GM11168 (cell line): ENCODE data around the gene TUB.

ENCODE experiments used
- in situ Hi-C: fragments of 300-500 bp; cut with MboI; formaldehyde crosslinking; loops from one replicate; pipeline ENCODE4 v1.12.0; 2022; ENCODE audit warnings: low sequenced_read_pairs; ENCODE audit not compliant: unreplicated experiment

The TUB gene, protein sequence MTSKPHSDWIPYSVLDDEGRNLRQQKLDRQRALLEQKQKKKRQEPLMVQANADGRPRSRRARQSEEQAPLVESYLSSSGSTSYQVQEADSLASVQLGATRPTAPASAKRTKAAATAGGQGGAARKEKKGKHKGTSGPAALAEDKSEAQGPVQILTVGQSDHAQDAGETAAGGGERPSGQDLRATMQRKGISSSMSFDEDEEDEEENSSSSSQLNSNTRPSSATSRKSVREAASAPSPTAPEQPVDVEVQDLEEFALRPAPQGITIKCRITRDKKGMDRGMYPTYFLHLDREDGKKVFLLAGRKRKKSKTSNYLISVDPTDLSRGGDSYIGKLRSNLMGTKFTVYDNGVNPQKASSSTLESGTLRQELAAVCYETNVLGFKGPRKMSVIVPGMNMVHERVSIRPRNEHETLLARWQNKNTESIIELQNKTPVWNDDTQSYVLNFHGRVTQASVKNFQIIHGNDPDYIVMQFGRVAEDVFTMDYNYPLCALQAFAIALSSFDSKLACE

GRCh38 chr11:8080674-8081590, at the start of gene TUB:
TSS of gene TUB (plus strand) at chr11:8081211. CDS start at chr11:8081511, 300 bp downstream.
- in situ Hi-C loops: loop anchor here (10.0 kb wide), 1 partner anchor 66 kb away; no protein-coding TSS in a partner anchor

GRCh38 chr11:8031248-8032115, 49.5 kb upstream of the TUB start:
- in situ Hi-C loops: no loop called here

- in situ Hi-C loops: no loop called here
Measured at GRCh38 chr11:8032122-8032521, 48.9 kb upstream of the TUB start.

DNA sequence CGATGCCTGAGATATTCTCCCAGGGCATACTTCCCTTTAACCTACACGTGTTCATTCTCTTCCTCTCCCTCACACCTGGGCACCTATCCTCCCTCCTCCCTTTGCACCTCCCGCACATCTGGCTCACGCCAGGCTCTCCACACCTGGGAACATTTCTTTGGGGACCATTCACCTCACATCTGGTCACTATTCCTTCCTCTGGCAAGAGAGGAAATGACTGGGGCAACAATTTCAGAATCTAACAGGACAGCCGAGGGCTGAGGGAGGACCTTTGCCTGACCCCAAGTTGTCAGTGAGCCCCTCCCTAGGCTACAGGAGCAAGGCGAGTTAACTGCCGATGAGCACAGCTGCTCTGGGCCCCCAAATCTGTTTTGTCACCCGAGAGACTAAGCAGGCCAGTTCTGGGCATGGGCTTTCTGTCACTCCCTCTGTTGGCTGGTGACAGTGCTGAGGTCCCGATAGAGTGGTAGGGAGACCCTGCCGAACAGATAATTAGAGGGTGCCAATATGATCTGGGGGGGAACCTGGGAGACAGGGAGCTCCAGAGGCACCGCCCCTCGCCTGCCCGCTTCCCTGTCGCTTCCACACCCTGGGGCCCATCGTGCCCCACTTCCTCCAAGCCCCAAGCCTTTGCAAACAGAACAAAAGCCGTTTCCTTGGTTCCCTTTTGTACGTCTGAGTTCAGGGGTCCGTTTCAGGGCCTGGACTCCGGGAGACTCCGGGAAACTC, 48.3 kb upstream of the TUB start:
- in situ Hi-C loops: no loop called here

DNA sequence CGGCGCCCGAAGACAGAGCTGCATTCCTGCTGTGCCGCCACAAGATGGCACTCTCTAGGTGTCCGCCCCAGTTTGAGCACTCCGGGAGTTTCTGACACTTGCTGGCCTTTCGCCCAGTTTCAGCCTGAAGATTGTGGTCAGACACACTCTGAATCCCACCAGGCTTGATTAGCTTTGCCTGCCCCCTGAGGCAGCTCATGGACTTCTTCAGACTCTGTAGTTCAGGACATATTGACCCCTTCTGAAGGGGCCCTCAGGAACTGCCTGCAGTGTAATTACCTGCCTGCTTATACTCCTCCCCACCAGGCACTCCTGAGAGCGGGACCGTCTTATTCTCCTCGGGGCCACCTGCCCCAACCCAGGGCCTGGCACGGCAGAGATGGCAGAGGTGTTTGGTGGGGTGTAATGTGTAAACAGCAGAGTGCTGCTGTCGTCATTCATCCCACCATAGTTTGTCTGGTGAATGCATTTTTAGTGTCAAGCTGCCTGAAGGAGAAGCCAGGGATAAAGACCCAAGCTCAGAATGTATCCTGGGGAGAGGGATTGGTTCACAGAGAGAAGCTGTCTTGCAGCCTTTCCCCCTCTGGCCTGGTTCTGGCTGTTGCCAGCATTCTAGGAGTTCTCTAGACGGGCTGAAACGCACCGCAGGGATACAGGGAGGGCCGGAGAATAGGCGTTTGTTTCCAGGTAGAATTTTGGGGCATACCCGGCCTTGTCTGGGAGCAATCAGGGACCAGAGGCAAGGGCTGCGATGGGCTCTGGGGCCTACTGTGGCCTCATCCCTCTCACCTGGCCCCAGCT, 47.5 kb upstream of the TUB start:
- in situ Hi-C loops: no loop called here

DNA sequence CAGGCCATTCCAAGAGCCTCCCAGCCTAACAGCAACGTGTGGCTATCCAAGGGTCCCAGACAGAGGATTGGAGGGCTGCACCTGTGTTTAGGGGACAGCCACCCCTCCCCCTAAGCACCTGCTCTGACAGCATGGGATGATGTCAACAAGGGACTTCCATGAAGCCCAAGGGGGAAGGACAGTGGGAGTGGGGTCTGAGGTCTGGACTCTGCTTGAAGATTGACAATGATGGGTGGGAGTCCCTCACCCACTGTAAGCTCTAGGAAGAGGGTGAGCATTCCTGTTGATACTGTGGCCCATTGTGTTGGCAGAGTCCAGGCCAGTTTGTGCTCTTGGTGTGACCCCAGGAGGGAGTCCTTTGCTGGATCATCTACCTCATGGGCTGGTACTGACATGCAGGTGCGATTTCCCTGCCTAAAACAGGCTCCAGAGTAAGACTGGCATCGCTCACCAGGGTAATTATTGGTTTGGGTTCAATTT, 46.9 kb upstream of the TUB start:
- in situ Hi-C loops: no loop called here

DNA sequence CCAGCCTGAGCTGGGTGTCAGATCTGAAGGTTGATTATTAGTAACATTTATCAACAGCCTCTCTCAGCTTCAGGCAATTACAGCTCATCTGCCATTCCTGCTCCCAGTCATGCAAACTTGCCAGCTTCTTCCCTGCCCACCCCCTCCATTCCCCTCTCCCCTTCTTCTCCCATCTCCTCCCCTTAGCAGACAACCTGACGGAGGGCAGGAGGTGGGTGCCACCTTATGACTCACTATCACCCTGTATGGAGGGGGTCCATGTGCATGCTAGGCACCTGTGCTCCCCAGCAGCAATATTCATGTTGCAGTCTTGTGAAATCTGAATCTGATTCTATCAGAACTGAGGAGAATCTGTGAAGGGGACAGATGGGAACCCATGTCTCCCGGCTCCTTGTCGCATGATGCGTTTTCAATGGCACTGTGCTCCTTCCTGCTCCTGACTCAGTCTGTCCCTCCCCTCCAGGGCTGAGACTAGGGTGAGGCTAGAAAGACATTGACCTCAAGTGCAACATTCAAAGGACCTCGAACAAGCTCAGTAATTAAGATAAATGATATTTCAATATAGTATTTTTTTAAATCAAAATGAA, 46.3 kb upstream of the TUB start:
- in situ Hi-C loops: no loop called here

DNA sequence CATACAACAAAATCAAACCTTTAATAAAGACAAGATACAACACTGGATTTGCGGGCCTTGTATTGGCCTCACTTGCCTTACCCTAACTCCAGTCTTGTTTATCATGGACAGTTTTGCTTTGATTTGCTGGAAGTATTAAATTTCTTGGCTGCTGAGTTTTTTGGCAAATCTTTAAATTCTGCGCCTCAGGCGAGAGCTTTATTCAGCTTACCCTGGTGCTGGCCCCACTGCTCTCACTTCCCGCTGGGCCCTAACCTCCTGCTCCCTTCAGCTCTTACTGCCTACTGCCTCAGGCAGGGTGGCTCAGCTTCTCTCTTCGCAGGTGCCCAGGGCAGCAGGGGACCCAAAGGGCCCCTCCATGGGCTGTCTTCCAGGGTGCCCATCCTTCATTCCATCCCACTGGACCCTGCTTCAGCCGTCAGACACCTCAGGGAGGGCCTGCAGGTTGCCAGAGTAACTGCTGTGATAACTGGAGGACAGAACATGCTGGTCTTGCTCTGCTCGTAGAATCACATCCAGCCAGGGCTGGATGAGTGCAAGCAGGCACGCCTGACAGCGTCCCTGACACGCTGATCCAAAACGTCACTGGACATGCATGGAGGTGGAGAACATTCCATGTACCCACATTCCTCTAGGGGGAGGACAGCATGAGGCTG, 45.7 kb upstream of the TUB start:
- in situ Hi-C loops: no loop called here

DNA sequence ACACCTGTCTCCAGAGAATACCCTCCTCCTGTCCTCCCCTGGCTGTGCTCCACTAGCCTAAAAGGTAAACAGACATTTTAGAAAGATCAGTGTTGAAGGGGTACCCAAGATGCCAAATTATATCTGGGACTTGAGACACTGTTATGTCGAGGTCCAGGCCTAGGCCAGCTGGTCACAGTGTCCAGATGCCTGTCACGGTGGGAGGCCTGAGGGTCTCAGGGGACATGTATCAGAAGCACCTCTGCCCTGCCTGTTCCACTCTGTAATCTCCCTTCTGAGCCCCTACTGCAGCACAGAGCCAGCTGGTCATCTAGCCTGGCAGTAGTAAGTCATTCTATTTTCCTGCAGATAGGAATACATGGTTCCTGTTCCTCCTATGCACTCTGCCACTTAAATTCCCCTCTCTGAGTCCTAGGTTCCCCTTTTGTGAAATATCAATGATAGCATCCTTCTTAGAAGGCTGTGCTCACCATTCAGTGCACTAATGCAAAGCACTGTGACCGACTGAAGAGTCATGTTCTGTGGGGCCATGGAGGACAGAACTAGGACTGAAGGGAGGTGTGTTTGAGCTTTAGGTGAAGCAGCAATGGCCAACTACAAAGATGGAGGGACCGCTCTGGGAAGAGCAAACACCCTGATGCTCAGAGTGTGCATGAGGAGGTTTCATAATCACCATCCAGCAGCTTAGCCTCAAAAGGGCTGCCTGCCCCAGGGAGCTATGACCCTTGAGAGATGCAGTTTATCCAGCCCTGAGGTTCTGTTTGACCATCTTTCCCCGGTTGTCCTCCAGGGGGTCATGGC, 44.8 kb upstream of the TUB start:
- in situ Hi-C loops: no loop called here

DNA sequence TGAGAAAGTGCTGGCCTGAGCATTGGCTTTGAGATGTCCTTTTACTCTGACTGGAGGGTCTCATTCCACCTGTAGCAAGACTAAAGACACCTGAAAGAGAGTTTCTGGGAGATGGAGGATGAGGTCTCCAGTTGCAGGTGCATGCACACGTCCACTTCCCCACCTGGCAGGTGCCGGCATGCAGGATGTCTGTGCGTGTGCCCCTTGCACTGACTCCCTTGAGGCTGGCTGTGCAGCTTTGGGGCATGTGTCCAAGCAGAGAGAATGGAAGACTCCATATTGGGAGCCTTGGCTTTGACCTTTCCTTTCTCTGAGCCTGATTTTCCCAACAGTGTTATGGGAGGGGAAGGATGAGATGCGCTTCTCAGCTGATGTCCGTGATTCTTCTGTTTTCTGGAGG, 44.0 kb upstream of the TUB start:
- in situ Hi-C loops: no loop called here

GRCh38 chr11:8038393-8038792, 42.6 kb upstream of the TUB start:
- in situ Hi-C loops: no loop called here

DNA sequence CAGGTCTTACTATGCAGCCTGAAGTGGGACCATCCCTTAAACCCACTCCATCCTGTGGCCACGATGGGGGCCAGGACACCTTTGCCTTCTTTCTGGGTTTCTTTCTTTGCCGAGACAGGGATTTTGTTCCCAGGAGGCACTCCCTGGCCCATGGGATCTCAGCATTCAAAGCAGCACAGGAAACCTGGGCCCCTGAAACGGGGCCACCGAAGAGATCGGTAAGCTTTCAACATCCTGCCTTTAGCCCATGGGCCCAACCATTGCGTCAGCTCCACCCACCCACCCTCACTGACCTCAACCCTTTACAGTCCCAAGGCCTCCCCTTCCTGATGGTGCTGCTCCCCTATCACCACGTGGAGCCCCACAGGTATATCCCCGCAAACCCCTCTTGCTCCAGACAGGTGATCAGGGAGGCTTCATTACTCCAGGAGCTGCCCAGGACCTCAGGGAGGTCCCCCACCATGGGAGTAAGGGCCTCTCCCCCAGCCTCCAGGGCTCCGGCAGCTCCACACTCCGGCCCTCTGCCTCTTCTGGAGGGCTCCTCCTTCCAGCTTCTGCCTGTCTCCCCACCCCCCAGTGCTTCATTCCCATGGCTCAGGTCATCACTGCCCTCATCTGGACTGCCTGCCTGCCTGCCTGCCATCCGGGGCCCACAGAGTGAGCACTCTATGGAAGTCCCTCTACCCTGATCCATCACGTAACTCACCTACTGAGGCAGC, 42.0 kb upstream of the TUB start:
- in situ Hi-C loops: no loop called here

GRCh38 chr11:8039530-8040260, 41.3 kb upstream of the TUB start:
- in situ Hi-C loops: no loop called here

DNA sequence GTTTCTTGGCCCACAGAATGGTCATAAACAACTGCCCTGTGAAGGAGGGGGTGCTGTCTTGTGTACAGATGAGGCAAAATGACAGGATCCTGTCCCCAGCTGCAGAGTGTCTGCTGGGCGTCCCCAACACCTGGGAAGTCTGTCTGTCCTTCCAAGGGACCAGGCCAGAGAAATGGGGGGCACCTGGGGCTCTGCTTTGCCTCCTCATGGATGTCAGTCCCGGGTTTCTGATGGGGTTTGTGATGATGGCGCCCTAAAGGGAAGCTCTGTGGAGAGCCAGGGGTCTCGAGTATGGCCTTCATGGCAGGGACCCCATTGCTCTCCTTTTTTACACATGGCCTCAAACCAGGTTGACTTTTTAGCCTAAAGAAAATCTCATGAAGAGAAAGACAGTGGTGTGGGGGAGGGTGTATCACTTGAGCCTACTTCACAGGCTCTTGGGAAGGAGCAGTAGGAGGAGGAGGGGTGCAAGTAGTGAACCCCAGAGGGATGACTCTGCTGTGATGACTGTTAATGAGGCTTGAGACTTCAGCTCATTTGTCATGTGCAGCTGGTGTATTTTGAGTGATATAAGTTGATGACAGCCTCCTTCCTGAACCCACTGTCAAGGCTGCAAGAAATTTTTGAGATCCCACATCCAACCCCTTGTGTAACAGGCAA, 40.6 kb upstream of the TUB start:
- in situ Hi-C loops: no loop called here

DNA sequence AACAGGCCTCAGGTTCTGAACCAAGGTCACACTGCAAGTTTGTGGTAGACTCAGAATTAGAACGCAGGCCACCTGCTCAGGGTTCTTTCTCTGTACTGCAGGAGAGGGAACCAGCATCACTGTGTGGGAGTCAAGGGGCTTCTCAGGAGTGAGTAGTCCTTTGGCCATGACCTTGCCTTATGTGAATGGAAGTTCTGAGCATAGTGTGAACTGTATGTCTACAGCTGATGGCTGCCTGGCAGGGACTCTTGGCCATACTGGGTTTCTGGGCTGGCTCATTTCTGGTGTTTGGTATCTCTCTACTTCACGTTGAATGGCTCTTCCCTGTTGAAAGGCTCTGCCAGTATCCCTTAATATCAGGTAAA, 40.1 kb upstream of the TUB start:
- in situ Hi-C loops: no loop called here
